Body of pancreas (tissue), 4 donors: ENCODE measurements around the gene ZNF335. TPM values are rescaled to one million over a fixed set of nuclear protein-coding genes. Genes with fewer than 3 reads are reported as not detected.

ENCODE experiments used
- ATAC-seq: fragments of 150-250 bp; one replicate; pipeline ENCODE4 v1.9.1; 2016
- DNase-seq, 4 donors: peaks; one replicate each; pipeline ENCODE4 v3.0.0-alpha.2; 2019
- H3K27ac ChIP-seq, 4 donors: fragments of 200-600 bp; sonication (generic); 1 replicate in 3 of 4; 2 replicates in 1 of 4; pipeline versions ENCODE4 v1.5.1 to v1.6.1; 2016 to 2019; ENCODE audit warnings: mild to moderate bottlenecking in 1 of 4, mixed read lengths in 1 of 4, moderate library complexity in 1 of 4
- H3K27me3 ChIP-seq, 2 donors: fragments of 200-600 bp; sonication (generic); one replicate each; pipeline ENCODE4 v1.6.0; 2016; ENCODE audit warnings: mild to moderate bottlenecking in 1 of 2
- H3K36me3 ChIP-seq, 2 donors: fragments of 200-600 bp; sonication (generic); replicated peaks in 1 of 2; 2 replicates each; pipeline ENCODE4 v1.5.1; 2016; ENCODE audit warnings: low read depth in 2 of 2; ENCODE audit not compliant: insufficient read depth in 1 of 2
- H3K4me1 ChIP-seq: fragments of 200-600 bp; sonication (generic); one replicate; pipeline ENCODE4 v1.6.0; 2016
- H3K4me3 ChIP-seq, 2 donors: fragments of 200-600 bp; sonication (generic); 1 replicate in 1 of 2; 2 replicates in 1 of 2; pipeline ENCODE4 v1.5.1; 2016 to 2019
- H3K9me3 ChIP-seq, 3 donors: fragments of 200-600 bp; sonication (generic); 1 replicate in 2 of 3; 2 replicates in 1 of 3; pipeline ENCODE4 v1.5.1; 2016
- POLR2A ChIP-seq, 3 donors: fragments of 450-650 bp; IDR thresholded peaks; one replicate each; pipeline ENCODE4 v1.6.1; 2016; ENCODE audit warnings: antibody characterized with exemption in 3 of 3, mild to moderate bottlenecking in 2 of 3
- WGBS, 2 donors: methylation state at CpG; one replicate each; pipeline ENCODE4 v1.1.5; 2017; 5-methylcytosine and 5-hydroxymethylcytosine counted together
- intact Hi-C: fragments of 100-400 bp; cut with DNase I; formaldehyde crosslinking; loops from one replicate; pipeline ENCODE4 v1.15.1; 2023
- total RNA-seq, 2 donors: library from RNA; depleted of rRNA; stranded (reverse); fragments of >200 nt; gene quantifications; one replicate each; pipeline ENCODE4 v1.1.0, GENCODE V29; 2016
- TF ChIP-seq, protein P1 (sequence below), 7 experiments: fragments of 450-650 bp in 4 of 7; fragments of 200-600 bp in 3 of 7; sonication (generic) in 3 of 7; IDR thresholded peaks; one replicate each; pipeline ENCODE4 v1.5.1; 2016 to 2019; ENCODE audit warnings: antibody characterized with exemption in 7 of 7

Gene ZNF335
- total RNA-seq, 2 donors from 2014 or later, result 21.8 to 41.9 TPM

DNA sequence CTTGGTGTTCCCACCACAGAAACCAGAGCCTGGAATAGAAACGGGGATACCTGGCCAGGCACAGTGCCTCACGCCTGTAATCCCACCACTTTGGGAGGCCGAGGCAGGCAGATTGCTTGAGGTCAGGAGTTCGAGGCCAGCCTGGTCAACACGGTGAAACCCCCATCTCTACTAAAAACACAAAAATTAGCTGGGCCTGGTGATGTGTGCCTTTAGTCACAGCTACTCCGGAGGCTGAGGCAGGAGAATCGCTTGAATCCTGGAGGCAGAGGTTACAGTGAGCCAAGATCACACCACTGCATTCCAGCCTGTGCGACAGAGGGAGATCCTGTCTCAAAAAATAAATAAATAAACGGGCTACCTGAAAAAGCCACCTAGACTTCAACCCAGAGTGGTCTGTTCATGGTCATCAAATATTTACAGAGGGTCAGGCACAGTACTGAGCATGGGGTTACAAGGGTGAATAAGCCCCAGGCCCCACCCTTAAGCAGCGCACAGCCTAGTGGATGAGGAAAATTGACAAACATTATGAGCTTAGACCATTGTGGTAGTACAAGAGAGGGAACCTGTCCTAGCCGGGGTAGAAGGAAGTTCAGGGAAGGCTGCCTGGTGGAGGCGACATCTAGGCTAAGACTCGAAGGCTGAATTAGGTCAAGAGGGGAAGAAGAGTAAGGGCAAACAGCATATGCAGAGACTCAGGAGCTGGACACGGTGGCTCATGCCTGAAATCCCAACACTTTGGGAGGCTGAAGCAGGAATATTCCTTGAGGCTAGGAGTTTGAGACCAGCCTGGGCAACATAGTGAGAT lies 44.7 kb downstream of the ZNF335 start:
- TF ChIP-seq, protein P1, sequence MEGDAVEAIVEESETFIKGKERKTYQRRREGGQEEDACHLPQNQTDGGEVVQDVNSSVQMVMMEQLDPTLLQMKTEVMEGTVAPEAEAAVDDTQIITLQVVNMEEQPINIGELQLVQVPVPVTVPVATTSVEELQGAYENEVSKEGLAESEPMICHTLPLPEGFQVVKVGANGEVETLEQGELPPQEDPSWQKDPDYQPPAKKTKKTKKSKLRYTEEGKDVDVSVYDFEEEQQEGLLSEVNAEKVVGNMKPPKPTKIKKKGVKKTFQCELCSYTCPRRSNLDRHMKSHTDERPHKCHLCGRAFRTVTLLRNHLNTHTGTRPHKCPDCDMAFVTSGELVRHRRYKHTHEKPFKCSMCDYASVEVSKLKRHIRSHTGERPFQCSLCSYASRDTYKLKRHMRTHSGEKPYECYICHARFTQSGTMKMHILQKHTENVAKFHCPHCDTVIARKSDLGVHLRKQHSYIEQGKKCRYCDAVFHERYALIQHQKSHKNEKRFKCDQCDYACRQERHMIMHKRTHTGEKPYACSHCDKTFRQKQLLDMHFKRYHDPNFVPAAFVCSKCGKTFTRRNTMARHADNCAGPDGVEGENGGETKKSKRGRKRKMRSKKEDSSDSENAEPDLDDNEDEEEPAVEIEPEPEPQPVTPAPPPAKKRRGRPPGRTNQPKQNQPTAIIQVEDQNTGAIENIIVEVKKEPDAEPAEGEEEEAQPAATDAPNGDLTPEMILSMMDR (IDR thresholded peaks at IDR 0.05), result no peak
- TF ChIP-seq POLR2A (IDR thresholded peaks at IDR 0.05), result no peak
- 59 to 73% methylated on average over 14 of the region's 14 CpGs for WGBS, 2 donors
- Histone ChIP-seq H3K36me3 (no peaks in the 10 kb centered on the region), H3K4me1 (no peaks in the 10 kb centered on the region), H3K4me3 (no peak overlapping the region), H3K9me3 (no peaks in the 10 kb centered on the region), H3K27ac (no peak overlapping the region), H3K27me3 (no peaks in the 10 kb centered on the region)
- intact Hi-C loops, result no loop called here
- ATAC-seq (no peak), DNase-seq (no peak)

DNA sequence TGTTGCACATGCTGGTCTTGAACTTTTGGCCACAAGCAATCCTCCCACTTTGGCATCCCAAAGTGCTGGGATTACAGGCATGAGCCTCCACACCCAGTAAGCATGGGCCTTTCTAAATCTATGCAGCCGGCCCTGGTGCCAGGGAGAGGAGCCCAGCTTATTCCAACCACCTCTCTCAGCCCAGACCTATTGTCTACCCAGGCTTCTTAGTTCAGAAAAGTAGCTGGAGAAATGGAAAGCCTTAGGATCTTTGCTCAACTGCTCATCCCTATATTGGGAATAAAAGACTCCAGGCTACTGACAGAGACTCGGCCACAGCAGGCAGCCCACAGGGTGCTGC lies 45.3 kb downstream of the ZNF335 start:
- Histone ChIP-seq H3K27me3 (no peaks in the 10 kb centered on the region), H3K4me1 (no peaks in the 10 kb centered on the region), H3K9me3 (no peaks in the 10 kb centered on the region), H3K4me3 (no peak overlapping the region), H3K27ac (no peak overlapping the region), H3K36me3 (no peaks in the 10 kb centered on the region)
- intact Hi-C loops, result no loop called here
- DNase-seq (no peak), ATAC-seq (no peak)
- TF ChIP-seq POLR2A (IDR thresholded peaks at IDR 0.05), result no peak
- TF ChIP-seq, protein P1 (IDR thresholded peaks at IDR 0.05), result no peak
- 50 to 85% methylated on average over 2 of the region's 2 CpGs for WGBS, 2 donors

DNA sequence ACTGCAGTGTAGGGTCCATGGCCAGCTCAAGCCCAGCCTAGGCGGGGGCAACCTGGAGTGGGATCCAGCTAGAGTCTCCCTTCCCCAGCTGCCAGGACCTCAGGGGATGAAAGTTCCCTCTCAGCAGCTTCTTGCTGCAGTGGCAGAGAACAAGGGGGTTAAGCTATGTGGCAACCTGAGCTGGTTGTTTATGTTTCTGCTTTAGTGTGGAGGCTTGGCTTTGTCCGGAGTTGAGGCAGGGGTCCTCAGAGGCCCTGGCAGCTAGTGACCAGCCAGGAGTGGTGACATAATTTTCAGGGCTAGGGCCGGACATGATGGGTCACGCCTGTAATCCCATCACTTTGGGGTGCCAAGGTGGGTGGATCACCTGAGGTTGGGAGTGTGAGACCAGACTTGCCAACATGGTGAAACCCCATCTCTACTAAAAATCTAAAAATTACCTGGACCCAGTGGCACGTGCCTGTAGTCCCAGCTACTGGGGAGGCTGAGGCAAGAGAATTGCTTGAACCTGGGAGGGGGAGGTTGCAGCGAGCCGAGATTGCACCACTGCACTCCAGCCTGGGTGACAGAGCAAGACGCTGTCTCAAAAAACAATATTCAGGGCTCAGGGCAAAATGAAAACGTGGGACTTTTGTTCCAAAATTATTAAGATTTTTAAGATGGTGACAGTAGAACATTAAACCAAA lies 46.0 kb downstream of the ZNF335 start:
- TF ChIP-seq, protein P1 (IDR thresholded peaks at IDR 0.05), result no peak
- TF ChIP-seq POLR2A (IDR thresholded peaks at IDR 0.05), result no peak
- no peak for DNase-seq
- Histone ChIP-seq H3K4me1 (no peaks in the 10 kb centered on the region), H3K27me3 (no peaks in the 10 kb centered on the region), H3K27ac (no peak overlapping the region), H3K4me3 (no peak overlapping the region), H3K9me3 (no peaks in the 10 kb centered on the region), H3K36me3 (no peaks in the 10 kb centered on the region)
- 50% methylated on average over 8 to 9 of the region's 9 CpGs for WGBS, 2 donors
- ATAC-seq, result no peak
- intact Hi-C loops, result no loop called here

DNA sequence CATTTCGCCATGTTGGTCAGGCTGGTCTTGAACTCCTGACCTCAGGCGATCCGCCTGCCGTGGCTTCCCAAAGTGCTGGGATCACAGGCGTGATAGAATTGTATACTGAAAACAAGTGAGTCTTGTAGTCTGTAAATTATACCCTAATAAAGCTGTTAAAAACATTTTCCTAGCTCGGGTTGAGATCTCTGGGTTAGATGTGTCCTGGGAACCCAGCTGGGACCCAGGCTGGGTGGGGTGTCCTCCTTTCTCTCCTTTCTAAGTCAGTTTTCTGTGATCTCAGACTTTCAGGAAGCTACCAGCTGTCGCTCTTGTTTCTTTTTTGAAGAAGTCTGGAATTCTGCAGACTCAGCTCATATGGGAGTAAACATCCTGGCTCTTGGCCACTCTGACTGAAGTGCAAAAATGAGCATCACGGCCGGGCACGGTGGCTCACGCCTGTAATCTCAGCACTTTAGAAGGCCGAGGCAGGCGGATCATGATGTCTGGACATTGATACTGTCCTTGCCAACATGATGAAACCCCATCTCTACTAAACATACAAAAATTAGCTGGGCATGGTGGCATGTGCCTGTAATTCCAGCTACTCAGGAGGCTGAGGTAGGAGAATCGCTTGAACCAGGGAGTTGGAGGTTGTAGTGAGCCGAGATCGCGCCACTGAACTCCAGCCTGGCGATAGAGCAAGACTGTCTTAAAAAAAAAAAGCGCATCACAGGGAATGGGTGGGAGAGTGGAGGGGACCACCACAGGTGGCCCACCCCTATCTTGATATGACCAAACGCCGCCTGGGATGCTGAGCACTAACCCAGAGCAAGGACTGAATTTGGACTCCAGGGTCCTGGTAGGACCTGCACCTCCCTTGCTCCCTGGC lies 47.4 kb downstream of the ZNF335 start:
- Histone ChIP-seq H3K4me3 (no peak overlapping the region), H3K9me3 (no peaks in the 10 kb centered on the region), H3K36me3 (no peaks in the 10 kb centered on the region), H3K27me3 (no peaks in the 10 kb centered on the region), H3K27ac (peak overlapping the region in 2 of 4 donors; percentile 24 to 33), H3K4me1 (no peaks in the 10 kb centered on the region)
- intact Hi-C loops, result no loop called here
- WGBS, 2 donors, result 55 to 58% methylated on average over 21 of the region's 21 CpGs
- DNase-seq (peak in 2 of 4 donors; percentile 25 to 61), ATAC-seq (peak; percentile 34)
- TF ChIP-seq, protein P1 (IDR thresholded peaks at IDR 0.05), result no peak
- no peak for TF ChIP-seq POLR2A (IDR thresholded peaks at IDR 0.05)
